NOMO-1 treated with DMSO at 0.1 percent for 48 hours (cell line): ENCODE results near the gene CFAP119.

Experiments
- DNase-seq: peaks from one replicate; lab custom pipeline; 2025; ENCODE audit not compliant: unreplicated experiment; lab: John Stamatoyannopoulos, UW

CFAP119 gene

GRCh38 chr16:30715750-30716445, 46.0 kb downstream of the CFAP119 start:
- DNase-seq = peak; percentile 66

GRCh38 chr16:30711712-30712111, 50.1 kb downstream of the CFAP119 start:
- no peak for DNase-seq

DNA sequence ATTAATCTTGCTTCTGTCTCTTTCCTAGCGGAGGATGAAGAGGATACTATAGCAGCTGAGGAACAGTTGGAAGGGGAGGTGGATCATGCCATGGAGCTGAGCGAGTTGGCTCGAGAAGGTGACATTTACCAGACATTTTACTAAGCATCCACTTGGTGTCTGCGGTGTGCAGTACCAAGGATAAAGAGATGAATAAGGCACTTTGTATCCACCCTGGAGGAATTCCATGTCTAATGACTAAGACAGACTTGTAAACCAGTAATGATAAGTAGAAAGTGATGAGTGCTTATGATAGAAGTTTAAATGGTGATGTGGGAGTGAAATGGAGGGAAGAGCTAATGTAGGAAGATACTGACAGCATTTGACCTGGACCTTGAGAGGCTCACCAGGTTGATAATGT, 50.9 kb downstream of the CFAP119 start:
- DNase-seq = no peak
